Measurements from ENCODE around the gene TENM4. TPM values are rescaled to one million over a fixed set of nuclear protein-coding genes. Genes with fewer than 3 reads are reported as not detected.

TENM4 gene
- total RNA-seq, 1 experiment from 2014 or later: 0.39 TPM

DNA sequence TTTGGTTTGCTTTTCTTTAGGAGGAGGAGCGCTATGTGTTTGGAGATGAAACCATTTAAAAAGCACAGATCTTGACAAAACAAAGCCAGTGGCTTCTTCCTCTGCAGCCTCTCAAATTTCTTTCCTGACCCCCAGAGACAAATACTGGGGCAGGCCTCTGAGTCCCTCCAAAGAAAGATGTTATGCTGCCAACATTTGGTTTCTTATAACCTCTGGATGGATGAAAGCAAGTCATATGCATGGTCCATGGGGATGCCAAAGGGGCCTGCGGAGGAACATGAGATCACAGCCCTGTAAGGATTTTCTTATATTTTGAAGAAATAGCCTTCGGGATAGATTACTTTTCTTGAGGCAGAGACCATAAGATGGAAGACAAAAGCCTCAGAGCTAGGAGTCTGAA, 179.1 kb downstream of the TENM4 start:
- in situ Hi-C loops (cut with HindIII; ENCODE audit: low pct_unique_long_range_greater_than_20kb, low sequenced_read_pairs): no loop called here
- Histone ChIP-seq H3K4me3 (ENCODE audit: low read depth in 2 of 2, low read length in 2 of 2) (no peak overlapping the region), H3K4me1 (ENCODE audit: control insufficient read depth, insufficient read depth, low read length) (no peaks in the 10 kb centered on the region), H3K36me3 (ENCODE audit: control insufficient read depth, insufficient read depth, low read length) (no peaks in the 10 kb centered on the region), H3K9me3 (ENCODE audit: control insufficient read depth, insufficient read depth, low read depth, low read length) (no peaks in the 10 kb centered on the region), H3K27me3 (ENCODE audit: control insufficient read depth, insufficient read depth, low read length) (no peaks in the 10 kb centered on the region), H3K27ac (ENCODE audit: low read length) (no peak overlapping the region)
- ATAC-seq: no peak
- DNase-seq (ENCODE audit: low read depth, low spot score): no peak
- no peak for TF ChIP-seq TCF7L2 (IDR thresholded peaks at IDR 0.05; ENCODE audit: low read depth, low read length)
- no peak for TF ChIP-seq CTCF (IDR thresholded peaks at IDR 0.05)
- no peak for TF ChIP-seq POLR2AphosphoS5 (IDR thresholded peaks at IDR 0.05; ENCODE audit: low read depth, low read length)
- TF ChIP-seq SIN3A (IDR thresholded peaks at IDR 0.05; ENCODE audit: borderline replicate concordance, insufficient read depth, low read depth, low read length): no peak
- no peak for TF ChIP-seq REST (IDR thresholded peaks at IDR 0.05; ENCODE audit: insufficient read depth in 1 of 2, low read depth in 2 of 2, low read length in 1 of 2)
- ChIA-PET CTCF (no interaction called here), POLR2A (no interaction called here)
- BruUV-seq (replicated peaks): no TSS peak
- intact Hi-C loops (cut with micrococcal nuclease; ENCODE audit: unreplicated experiment): no loop called here

DNA sequence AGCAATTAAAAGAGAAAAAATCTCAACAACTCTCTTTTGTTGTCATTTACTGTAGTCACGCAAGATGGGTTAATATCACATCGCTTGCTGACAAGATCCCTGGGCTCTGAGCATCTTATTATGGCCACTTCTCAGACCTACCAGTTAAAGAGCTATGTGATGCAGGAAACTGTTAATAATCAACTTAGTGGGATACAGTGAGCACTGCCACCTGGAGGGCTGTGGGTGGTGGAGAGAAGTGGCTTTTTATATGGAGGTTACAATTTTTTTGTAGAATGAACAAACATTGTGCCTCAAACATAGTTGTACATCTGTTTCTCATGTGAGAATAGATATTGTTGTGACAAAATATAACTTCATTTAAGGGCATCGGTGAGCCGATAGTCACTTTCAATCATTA, 181.0 kb downstream of the TENM4 start:
- no peaks in the 10 kb centered on the region for H3K4me1 ChIP-seq (ENCODE audit: control insufficient read depth, insufficient read depth, low read length)
- ATAC-seq: no peak
- CTCF ChIA-PET: no interaction called here
- no peak overlapping the region for H3K4me3 ChIP-seq (ENCODE audit: low read depth in 2 of 2, low read length in 2 of 2)
- no peaks in the 10 kb centered on the region for H3K9me3 ChIP-seq (ENCODE audit: control insufficient read depth, insufficient read depth, low read depth, low read length)
- TF ChIP-seq CTCF (IDR thresholded peaks at IDR 0.05) (peak; percentile 24; the same call in 1 of the 2 replicates), REST (IDR thresholded peaks at IDR 0.05; ENCODE audit: insufficient read depth in 1 of 2, low read depth in 2 of 2, low read length in 1 of 2) (no peak)
- BruUV-seq (replicated peaks): no TSS peak
- in situ Hi-C loops (cut with HindIII; ENCODE audit: low pct_unique_long_range_greater_than_20kb, low sequenced_read_pairs) (no loop called here), intact Hi-C loops (cut with micrococcal nuclease; ENCODE audit: unreplicated experiment) (no loop called here)
- no peaks in the 10 kb centered on the region for H3K27me3 ChIP-seq (ENCODE audit: control insufficient read depth, insufficient read depth, low read length)
- POLR2A ChIA-PET: no interaction called here
- H3K36me3 ChIP-seq (ENCODE audit: control insufficient read depth, insufficient read depth, low read length): no peaks in the 10 kb centered on the region
- DNase-seq (ENCODE audit: low read depth, low spot score): no peak
- no peak overlapping the region for H3K27ac ChIP-seq (ENCODE audit: low read length)
